8988T (cell line): Measurements from ENCODE around the gene FAM43B.
"Not testable (repeated sequence)": the region's sequence is repeated elsewhere in the genome, so short reads cannot be mapped to it uniquely, and the experiment has no call there.

Experiments
- DNase-seq: peaks from one replicate; pipeline ENCODE4 v3.0.0; 2011

Gene FAM43B

GRCh38 chr1:20551945-20552727 lies at the start of gene FAM43B:
FAM43B (plus strand) TSS chr1:20552573; CDS start chr1:20552974, 401 bp downstream.
- no peak for DNase-seq

- no peak for DNase-seq
Observed at GRCh38 chr1:20505488-20505887, 46.9 kb upstream of the FAM43B start.

GRCh38 chr1:20507248-20507563 lies 45.2 kb upstream of the FAM43B start:
- no peak for DNase-seq

GRCh38 chr1:20507564-20508410 lies 44.6 kb upstream of the FAM43B start, which contains the start of gene MUL1:
MUL1 (minus strand) TSS chr1:20508151; CDS start chr1:20508024, 127 bp downstream.
- DNase-seq, result peak; percentile 73

- DNase-seq, result no peak
Observed at GRCh38 chr1:20508411-20508771, 44.0 kb upstream of the FAM43B start.

- no peak for DNase-seq
Observed at GRCh38 chr1:20511518-20512428, 40.6 kb upstream of the FAM43B start.

- DNase-seq, result not testable (repeated sequence)
Observed at GRCh38 chr1:20519609-20520262, 32.6 kb upstream of the FAM43B start.

- no peak for DNase-seq
Observed at GRCh38 chr1:20521960-20522861, 30.2 kb upstream of the FAM43B start.

GRCh38 chr1:20526267-20526666 lies 26.1 kb upstream of the FAM43B start:
- DNase-seq, result no peak

GRCh38 chr1:20528221-20528620 lies 24.2 kb upstream of the FAM43B start:
- DNase-seq, result no peak

- DNase-seq, result no peak
Observed at GRCh38 chr1:20530306-20530705, 22.1 kb upstream of the FAM43B start.

GRCh38 chr1:20530901-20531300 lies 21.5 kb upstream of the FAM43B start:
- DNase-seq, result no peak

GRCh38 chr1:20533635-20534034 lies 18.7 kb upstream of the FAM43B start:
- DNase-seq, result no peak

- no peak for DNase-seq
Observed at GRCh38 chr1:20534659-20535417, 17.5 kb upstream of the FAM43B start.

- no peak for DNase-seq
Observed at GRCh38 chr1:20538227-20538626, 14.1 kb upstream of the FAM43B start.

- no peak for DNase-seq
Observed at GRCh38 chr1:20538760-20539551, 13.4 kb upstream of the FAM43B start.

- no peak for DNase-seq
Observed at GRCh38 chr1:20540281-20540680, 12.1 kb upstream of the FAM43B start.

- no peak for DNase-seq
Observed at GRCh38 chr1:20546637-20547036, 5.7 kb upstream of the FAM43B start.

- no peak for DNase-seq
Observed at GRCh38 chr1:20551161-20551560, 1.2 kb upstream of the FAM43B start.
